Uterus (tissue), 4 donors: ENCODE measurements around the gene GNA12. TPM values are rescaled to one million over a fixed set of nuclear protein-coding genes. Genes with fewer than 3 reads are reported as not detected.
A peak's percentile ranks its signal among the peaks of the same experiment; 100 is the strongest.

Experiments used
- DNase-seq, 2 donors: peaks; one replicate each; pipeline ENCODE4 v3.0.0-alpha.2; 2019 to 2020
- H3K27ac ChIP-seq, 2 donors: fragments of 200-600 bp; sonication (generic); 1 replicate in 1 of 2; 2 replicates in 1 of 2; pipeline ENCODE4 v1.5.1; 2016 to 2018
- H3K27me3 ChIP-seq, 2 donors: fragments of 200-600 bp; sonication (generic); one replicate each; pipeline ENCODE4 v1.5.1; 2018 to 2019; ENCODE audit warnings: control low read depth in 1 of 2
- H3K36me3 ChIP-seq, 2 donors: fragments of 200-600 bp; sonication (generic); one replicate each; pipeline ENCODE4 v1.5.1; 2019; ENCODE audit warnings: control low read depth in 1 of 2
- H3K4me1 ChIP-seq, 2 donors: fragments of 200-600 bp; sonication (generic); one replicate each; pipeline ENCODE4 v1.5.1; 2018 to 2019; ENCODE audit warnings: control low read depth in 1 of 2
- H3K4me3 ChIP-seq, 2 donors: fragments of 200-600 bp; sonication (generic); 1 replicate in 1 of 2; 2 replicates in 1 of 2; pipeline ENCODE4 v1.5.1; 2018 to 2019; ENCODE audit warnings: mild to moderate bottlenecking in 1 of 2
- H3K9me3 ChIP-seq, 2 donors: fragments of 200-600 bp; sonication (generic); one replicate each; pipeline ENCODE4 v1.5.1; 2019; ENCODE audit warnings: control low read depth in 1 of 2
- POLR2A ChIP-seq, 2 donors: fragments of 450-650 bp; IDR thresholded peaks; one replicate each; pipeline ENCODE4 v1.6.1; 2016; ENCODE audit warnings: antibody characterized with exemption in 2 of 2, mild to moderate bottlenecking in 1 of 2, moderate library complexity in 1 of 2
- intact Hi-C: fragments of 100-400 bp; cut with DNase I; formaldehyde crosslinking; loops from one replicate; pipeline ENCODE4 v1.15.1; 2023; ENCODE audit warnings: low total_unique reads
- total RNA-seq, 4 donors: library from RNA; depleted of rRNA in 3 of 4; stranded (reverse); fragments of >200 nt in 3 of 4; gene quantifications; one replicate each; pipeline versions ENCODE4 v1.1.0 to v1.2.4, GENCODE V29; 2014 to 2023
- TF ChIP-seq, protein P1 (sequence below), 4 experiments: fragments of 200-600 bp in 2 of 4; fragments of 450-650 bp in 2 of 4; sonication (generic) in 2 of 4; IDR thresholded peaks; one replicate each; pipeline ENCODE4 v1.5.1; 2016 to 2019; ENCODE audit warnings: antibody characterized with exemption in 4 of 4, mild to moderate bottlenecking in 2 of 4, moderate library complexity in 1 of 4
- donor health status: DM: yes; HTN: yes; CAD: no.

The GNA12 gene
- total RNA-seq, 4 donors from 2014 or later = 20.5 to 109 (median 50.3) TPM

DNA sequence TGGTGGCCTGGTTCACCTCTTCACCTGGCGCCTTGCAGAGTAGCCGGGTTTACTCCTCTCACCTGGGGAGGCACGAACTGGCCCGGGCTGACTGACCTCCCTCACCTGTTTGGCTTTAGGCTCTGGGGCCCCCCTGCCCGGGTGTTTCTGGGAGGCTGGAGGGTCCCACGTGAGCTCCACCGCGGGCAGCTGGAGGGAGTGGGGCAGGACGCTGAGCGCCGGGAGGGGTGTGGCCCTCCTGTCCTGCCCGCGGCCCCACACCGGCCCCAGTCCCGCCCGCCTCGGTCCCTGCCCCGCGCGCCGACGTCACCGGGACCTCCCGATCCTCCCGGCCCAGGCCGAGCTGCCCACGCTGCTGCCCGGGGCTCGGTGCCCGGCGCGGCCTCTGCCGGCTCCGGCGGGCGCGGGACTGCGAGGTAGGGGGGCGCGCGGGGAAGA lies 156.2 kb downstream of the GNA12 start, which contains the start of gene AMZ1:
TSS of gene AMZ1 (plus strand) at position 322 of the 438 bp plus-strand sequence. CDS start 12,250 bp downstream, outside the sequence.
- no peaks in the 10 kb centered on the region for H3K9me3 ChIP-seq
- no peak for DNase-seq
- peak within 1 kb of the TSS; percentile 9 to 34 for H3K4me3 ChIP-seq
- H3K4me1 ChIP-seq = peaks cover 0 to 11% of the 10 kb centered on the region in 2 donors
- H3K27me3 ChIP-seq = no peaks in the 10 kb centered on the region
- H3K36me3 ChIP-seq = no peaks in the 10 kb centered on the region
- TF ChIP-seq, protein P1, sequence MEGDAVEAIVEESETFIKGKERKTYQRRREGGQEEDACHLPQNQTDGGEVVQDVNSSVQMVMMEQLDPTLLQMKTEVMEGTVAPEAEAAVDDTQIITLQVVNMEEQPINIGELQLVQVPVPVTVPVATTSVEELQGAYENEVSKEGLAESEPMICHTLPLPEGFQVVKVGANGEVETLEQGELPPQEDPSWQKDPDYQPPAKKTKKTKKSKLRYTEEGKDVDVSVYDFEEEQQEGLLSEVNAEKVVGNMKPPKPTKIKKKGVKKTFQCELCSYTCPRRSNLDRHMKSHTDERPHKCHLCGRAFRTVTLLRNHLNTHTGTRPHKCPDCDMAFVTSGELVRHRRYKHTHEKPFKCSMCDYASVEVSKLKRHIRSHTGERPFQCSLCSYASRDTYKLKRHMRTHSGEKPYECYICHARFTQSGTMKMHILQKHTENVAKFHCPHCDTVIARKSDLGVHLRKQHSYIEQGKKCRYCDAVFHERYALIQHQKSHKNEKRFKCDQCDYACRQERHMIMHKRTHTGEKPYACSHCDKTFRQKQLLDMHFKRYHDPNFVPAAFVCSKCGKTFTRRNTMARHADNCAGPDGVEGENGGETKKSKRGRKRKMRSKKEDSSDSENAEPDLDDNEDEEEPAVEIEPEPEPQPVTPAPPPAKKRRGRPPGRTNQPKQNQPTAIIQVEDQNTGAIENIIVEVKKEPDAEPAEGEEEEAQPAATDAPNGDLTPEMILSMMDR (IDR thresholded peaks at IDR 0.05) = no peak
- no peak for TF ChIP-seq POLR2A (IDR thresholded peaks at IDR 0.05)
- intact Hi-C loops = no loop called here
- no peak within 1 kb of the TSS for H3K27ac ChIP-seq

- no peak for TF ChIP-seq POLR2A (IDR thresholded peaks at IDR 0.05)
- TF ChIP-seq, protein P1 (IDR thresholded peaks at IDR 0.05) = no peak
- no peaks in the 10 kb centered on the region for H3K9me3 ChIP-seq
- H3K27me3 ChIP-seq = no peaks in the 10 kb centered on the region
- H3K4me1 ChIP-seq = peaks cover 0 to 11% of the 10 kb centered on the region in 2 donors
- intact Hi-C loops = no loop called here
- no peak overlapping the region for H3K4me3 ChIP-seq
- H3K36me3 ChIP-seq = no peaks in the 10 kb centered on the region
- no peak overlapping the region for H3K27ac ChIP-seq
- no peak for DNase-seq
Observed at GRCh38 chr7:2687338-2687869, 156.7 kb downstream of the GNA12 start.

- intact Hi-C loops = no loop called here
Observed at GRCh38 chr7:2686101-2686500, 158.0 kb downstream of the GNA12 start.

DNA sequence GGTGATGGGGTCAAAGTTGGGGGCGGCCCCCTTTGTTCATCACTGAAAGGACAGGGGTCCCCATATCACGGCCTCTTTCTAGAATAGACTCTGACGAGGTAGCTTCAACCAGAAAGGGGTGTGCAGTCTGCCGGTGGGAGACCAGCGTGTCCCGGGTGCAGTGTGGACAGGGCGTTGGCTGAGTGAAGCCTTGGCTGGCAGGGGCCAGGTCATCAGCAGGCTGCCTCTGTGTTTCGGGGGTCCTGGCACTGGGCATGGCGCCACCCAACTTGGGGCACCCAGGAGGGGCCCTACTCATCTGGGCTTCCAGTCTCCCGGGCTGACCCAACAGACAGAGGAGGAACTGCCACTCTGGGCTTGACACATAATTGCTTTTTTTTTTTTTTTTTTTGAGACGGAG lies 159.6 kb downstream of the GNA12 start:
- intact Hi-C loops = no loop called here
- Histone ChIP-seq H3K36me3 (no peaks in the 10 kb centered on the region), H3K27me3 (no peaks in the 10 kb centered on the region), H3K27ac (no peak overlapping the region), H3K9me3 (no peaks in the 10 kb centered on the region), H3K4me1 (peaks cover 0 to 13% of the 10 kb centered on the region in 2 donors), H3K4me3 (no peak overlapping the region)
- DNase-seq = no peak
- TF ChIP-seq, protein P1 (IDR thresholded peaks at IDR 0.05) = no peak
- TF ChIP-seq POLR2A (IDR thresholded peaks at IDR 0.05) = no peak

More at GRCh38 chr7:2686101-2686500, 158.0 kb downstream of the GNA12 start:
- DNase-seq = no peak
- H3K4me3 ChIP-seq = no peak overlapping the region
- no peak overlapping the region for H3K27ac ChIP-seq
- H3K27me3 ChIP-seq = no peaks in the 10 kb centered on the region
- H3K9me3 ChIP-seq = no peaks in the 10 kb centered on the region
- TF ChIP-seq, protein P1 (IDR thresholded peaks at IDR 0.05) = no peak
- no peak for TF ChIP-seq POLR2A (IDR thresholded peaks at IDR 0.05)
- peaks cover 0 to 11% of the 10 kb centered on the region in 2 donors for H3K4me1 ChIP-seq
- H3K36me3 ChIP-seq = no peaks in the 10 kb centered on the region

- Histone ChIP-seq H3K9me3 (no peaks in the 10 kb centered on the region), H3K4me1 (peaks cover 0 to 7% of the 10 kb centered on the region in 2 donors), H3K27me3 (no peaks in the 10 kb centered on the region), H3K4me3 (no peak overlapping the region), H3K27ac (no peak overlapping the region), H3K36me3 (no peaks in the 10 kb centered on the region)
- no peak for DNase-seq
- intact Hi-C loops = no loop called here
- TF ChIP-seq, protein P1 (IDR thresholded peaks at IDR 0.05) = no peak
- no peak for TF ChIP-seq POLR2A (IDR thresholded peaks at IDR 0.05)
Observed at GRCh38 chr7:2681929-2682799, 161.9 kb downstream of the GNA12 start.
